Immature natural killer cell (primary cell): ENCODE results near the gene PRDX3. TPM values are rescaled to one million over a fixed set of nuclear protein-coding genes. Genes with fewer than 3 reads are reported as not detected.
"Not testable (repeated sequence)": the region's sequence is repeated elsewhere in the genome, so short reads cannot be mapped to it uniquely, and the experiment has no call there.

Experiments used
- DNase-seq, 3 donors: peaks; one replicate each; pipeline ENCODE4 v3.0.0; 2022; ENCODE audit warnings: mixed read lengths in 1 of 3
- H3K27ac Mint-ChIP-seq, 6 donors: one replicate each; pipeline ENCODE4 v1.8.0; 2020; ENCODE audit warnings: mixed read lengths in 6 of 6, mild to moderate bottlenecking in 5 of 6, inconsistent platforms in 4 of 6, moderate library complexity in 3 of 6
- H3K27me3 Mint-ChIP-seq, 3 donors: one replicate each; pipeline ENCODE4 v1.8.0; 2020 to 2021; ENCODE audit warnings: low read depth in 3 of 3, mild to moderate bottlenecking in 3 of 3, mixed read lengths in 3 of 3, moderate library complexity in 3 of 3, inconsistent platforms in 1 of 3
- H3K36me3 Mint-ChIP-seq, 3 donors: one replicate each; pipeline ENCODE4 v1.8.0; 2020; ENCODE audit warnings: mixed read lengths in 3 of 3, inconsistent platforms in 2 of 3, mild to moderate bottlenecking in 2 of 3
- H3K4me1 Mint-ChIP-seq, 2 donors: one replicate each; pipeline ENCODE4 v1.8.0; 2020; ENCODE audit warnings: inconsistent platforms in 2 of 2, mild to moderate bottlenecking in 2 of 2, mixed read lengths in 2 of 2, moderate library complexity in 1 of 2
- H3K4me3 Mint-ChIP-seq, 5 donors: one replicate each; pipeline ENCODE4 v1.8.0; 2020; ENCODE audit warnings: mild to moderate bottlenecking in 5 of 5, mixed read lengths in 5 of 5, inconsistent platforms in 3 of 5, moderate library complexity in 3 of 5
- H3K9me3 Mint-ChIP-seq, 6 donors: one replicate each; pipeline ENCODE4 v1.8.0; 2020; ENCODE audit warnings: mild to moderate bottlenecking in 6 of 6, mixed read lengths in 6 of 6, inconsistent platforms in 4 of 6, moderate library complexity in 3 of 6
- polyA plus RNA-seq, 3 donors: library from polyadenylated mRNA; unstranded; fragments of 300-500 nt; fragmentation: Illumina TruSeq; gene quantifications; one replicate each; pipeline ENCODE4 v1.2.3, GENCODE V29; 2021

The PRDX3 gene
- polyA plus RNA-seq, 3 donors from 2014 or later: 61.6 to 99.8 (median 76.5) TPM

GRCh38 chr10:119198438-119198837, 19.8 kb upstream of the PRDX3 start:
- Mint-ChIP-seq H3K27ac (peak overlapping the region in 2 of 6 donors; percentile 18 to 52), H3K36me3 (no peaks in the 10 kb centered on the region)

GRCh38 chr10:119197921-119198320, 19.3 kb upstream of the PRDX3 start:
- peak overlapping the region; percentile 7 to 77 (median 35) for H3K27ac Mint-ChIP-seq
- H3K27me3 Mint-ChIP-seq: peaks cover 2 to 6% (median 2%) of the 10 kb centered on the region in 3 donors
- no peaks in the 10 kb centered on the region for H3K9me3 Mint-ChIP-seq
- DNase-seq: no peak
- H3K4me1 Mint-ChIP-seq: peaks cover 14 to 21% of the 10 kb centered on the region in 2 donors
- H3K4me3 Mint-ChIP-seq: peak overlapping the region in 2 of 5 donors; percentile 7 to 64
- no peaks in the 10 kb centered on the region for H3K36me3 Mint-ChIP-seq

More at GRCh38 chr10:119198438-119198837, 19.8 kb upstream of the PRDX3 start:
- Mint-ChIP-seq H3K27me3 (peaks cover 0 to 5% (median 2%) of the 10 kb centered on the region in 3 donors), H3K9me3 (no peaks in the 10 kb centered on the region), H3K4me3 (no peak overlapping the region), H3K4me1 (peaks cover 14 to 21% of the 10 kb centered on the region in 2 donors)
- DNase-seq: no peak

DNA sequence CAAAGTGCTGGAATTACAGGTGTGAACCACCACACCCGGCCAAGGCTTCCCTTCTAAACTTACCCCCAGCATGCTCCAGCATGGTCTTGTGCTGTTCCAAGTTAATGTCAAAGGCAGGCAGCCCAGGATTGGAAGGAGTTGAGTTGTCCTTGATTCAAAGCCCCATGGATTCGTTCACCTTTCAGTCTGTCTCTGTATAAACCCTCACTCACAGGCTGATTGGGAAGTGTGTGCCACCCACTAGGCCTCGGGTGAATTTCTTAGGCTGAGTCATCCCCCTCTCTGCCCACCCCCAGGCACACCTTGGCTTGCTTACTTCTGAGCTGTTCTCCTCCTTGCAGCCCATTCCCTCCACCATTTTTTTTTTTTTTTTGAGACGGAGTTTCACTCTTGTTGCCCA, 13.3 kb upstream of the PRDX3 start:
- no peak overlapping the region for H3K4me3 Mint-ChIP-seq
- H3K4me1 Mint-ChIP-seq: peaks cover 12 to 13% of the 10 kb centered on the region in 2 donors
- H3K27me3 Mint-ChIP-seq: peaks cover under 1 to 4% (median 4%) of the 10 kb centered on the region in 3 donors
- no peaks in the 10 kb centered on the region for H3K9me3 Mint-ChIP-seq
- H3K36me3 Mint-ChIP-seq: peaks cover 0 to 4% (median 0%) of the 10 kb centered on the region in 3 donors
- no peak for DNase-seq
- H3K27ac Mint-ChIP-seq: no peak overlapping the region

GRCh38 chr10:119190954-119191785, 12.6 kb upstream of the PRDX3 start:
- Mint-ChIP-seq H3K27me3 (peaks cover 2 to 4% (median 4%) of the 10 kb centered on the region in 3 donors), H3K9me3 (no peaks in the 10 kb centered on the region), H3K36me3 (peaks cover 0 to 4% (median 0%) of the 10 kb centered on the region in 3 donors), H3K4me1 (peaks cover 12 to 13% of the 10 kb centered on the region in 2 donors), H3K27ac (no peak overlapping the region), H3K4me3 (no peak overlapping the region)
- DNase-seq: no peak

DNA sequence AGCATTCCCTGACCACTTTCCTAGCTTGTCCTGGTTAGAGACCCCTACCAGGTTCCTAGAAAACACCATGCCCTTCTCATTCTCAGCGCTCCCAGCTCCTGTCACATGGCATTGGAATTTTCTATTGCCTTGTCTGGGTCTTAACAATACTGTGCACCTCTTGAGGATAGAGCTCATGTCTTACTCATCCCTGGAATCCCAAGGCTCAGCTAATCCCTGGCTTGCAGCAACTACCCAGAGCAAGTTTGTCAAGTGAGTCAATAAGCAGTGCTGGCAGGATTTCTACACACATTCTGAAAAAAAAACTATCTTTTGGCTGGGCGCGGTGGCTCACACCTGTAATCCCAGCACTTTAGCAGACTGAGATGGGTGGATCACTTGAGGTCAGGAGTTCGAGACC, 11.7 kb upstream of the PRDX3 start:
- Mint-ChIP-seq H3K27ac (no peak overlapping the region), H3K4me3 (no peak overlapping the region), H3K36me3 (peaks cover 0 to 4% (median 0%) of the 10 kb centered on the region in 3 donors), H3K27me3 (peaks cover 2 to 4% (median 4%) of the 10 kb centered on the region in 3 donors), H3K4me1 (peaks cover 12 to 13% of the 10 kb centered on the region in 2 donors), H3K9me3 (no peaks in the 10 kb centered on the region)
- DNase-seq: no peak

GRCh38 chr10:119189811-119190282, 11.2 kb upstream of the PRDX3 start:
- H3K9me3 Mint-ChIP-seq: no peaks in the 10 kb centered on the region
- peaks cover 2 to 4% (median 4%) of the 10 kb centered on the region in 3 donors for H3K27me3 Mint-ChIP-seq
- peaks cover 12 to 13% of the 10 kb centered on the region in 2 donors for H3K4me1 Mint-ChIP-seq
- peaks cover 0 to 4% (median 0%) of the 10 kb centered on the region in 3 donors for H3K36me3 Mint-ChIP-seq
- DNase-seq: peak; percentile 31 to 57 (median 38)
- peak overlapping the region in 1 of 6 donors; percentile 44 for H3K27ac Mint-ChIP-seq
- peak overlapping the region in 4 of 5 donors; percentile 1 to 40 (median 8) for H3K4me3 Mint-ChIP-seq

DNA sequence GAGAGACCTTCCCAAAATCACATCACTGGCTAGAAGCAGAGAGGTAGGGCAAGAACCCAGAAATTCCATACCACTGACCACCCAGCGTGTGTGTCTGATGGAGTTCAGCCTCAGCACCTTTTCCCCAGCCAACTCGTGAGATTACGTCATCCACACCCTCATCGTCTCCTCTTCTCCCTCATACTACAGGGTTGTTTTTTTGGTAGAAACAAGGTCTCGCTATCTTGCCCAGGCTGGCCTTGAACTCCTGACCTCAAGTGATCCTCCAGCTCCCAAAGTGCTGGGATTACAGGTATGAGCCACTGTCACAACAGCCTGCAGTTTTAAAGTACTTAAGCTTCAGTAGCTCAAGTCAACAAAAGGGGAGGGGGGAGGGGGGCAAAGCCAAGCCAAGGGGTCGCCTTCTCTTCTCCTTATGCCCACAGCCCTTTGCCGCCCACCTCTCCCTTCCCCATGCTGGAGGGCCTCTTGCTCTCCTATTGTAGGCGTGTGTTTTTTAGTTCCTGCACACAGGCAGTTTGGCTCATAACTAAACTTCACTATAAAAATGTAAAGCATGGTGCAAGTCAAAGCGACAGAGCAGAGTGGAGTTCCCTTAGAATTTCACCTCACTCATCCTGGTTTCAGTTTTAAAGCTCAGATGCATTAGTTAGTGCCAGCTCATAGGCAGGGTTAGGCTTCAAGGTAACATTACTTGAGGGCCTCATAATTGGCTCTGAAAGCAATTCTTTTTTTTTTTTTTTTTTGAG, 5.2 kb upstream of the PRDX3 start:
- H3K36me3 Mint-ChIP-seq: no peaks in the 10 kb centered on the region
- no peak overlapping the region for H3K4me3 Mint-ChIP-seq
- no peaks in the 10 kb centered on the region for H3K9me3 Mint-ChIP-seq
- peaks cover 0 to 5% of the 10 kb centered on the region in 2 donors for H3K4me1 Mint-ChIP-seq
- no peak for DNase-seq
- H3K27me3 Mint-ChIP-seq: peaks cover 0 to 3% (median 2%) of the 10 kb centered on the region in 3 donors
- peak overlapping the region in 3 of 6 donors; percentile 30 to 69 (median 34) for H3K27ac Mint-ChIP-seq

- not testable (repeated sequence) for H3K36me3 Mint-ChIP-seq, DNase-seq, H3K4me3 Mint-ChIP-seq, H3K27me3 Mint-ChIP-seq, H3K9me3 Mint-ChIP-seq
- H3K27ac Mint-ChIP-seq: peak overlapping the region in 1 of 6 donors; percentile 50
- peaks cover 15 to 29% of the 10 kb centered on the region in 2 donors for H3K4me1 Mint-ChIP-seq
Measured at GRCh38 chr10:119180850-119181400, 2.3 kb upstream of the PRDX3 start.

DNA sequence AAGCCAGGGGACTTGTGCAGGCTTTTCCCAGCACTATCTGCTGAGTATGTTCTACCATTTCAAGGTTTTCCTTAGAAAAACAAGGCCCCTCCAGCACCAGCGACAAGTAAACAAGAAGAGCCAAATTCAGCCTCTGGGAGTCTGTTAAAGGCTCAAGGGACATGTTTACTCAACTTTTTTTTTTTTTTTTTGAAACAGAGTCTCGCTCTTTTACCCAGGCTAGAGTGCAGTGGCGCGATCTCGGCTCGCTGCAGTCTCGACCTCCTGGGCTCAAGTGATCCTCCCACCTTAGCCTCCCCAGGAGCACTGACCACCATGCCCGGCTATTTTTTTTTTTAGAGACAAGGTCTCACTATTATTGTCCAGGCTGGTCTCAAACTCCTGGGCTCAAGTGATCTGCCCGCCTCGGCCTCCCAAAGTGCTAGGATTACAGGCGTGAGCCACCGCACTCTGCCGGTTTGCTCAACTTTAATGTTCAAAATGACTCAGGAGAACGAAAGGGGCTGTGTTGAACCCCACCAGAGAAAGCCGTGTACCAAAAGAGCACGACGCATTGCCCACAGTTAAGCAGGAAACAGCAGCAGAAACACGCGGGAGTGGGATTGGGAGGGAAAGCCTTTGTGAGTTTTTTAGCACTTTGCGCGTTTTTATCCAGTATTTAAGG, 772 bp downstream of the PRDX3 start:
- peaks cover 0 to 2% (median 0%) of the 10 kb centered on the region in 6 donors for H3K9me3 Mint-ChIP-seq
- H3K4me3 Mint-ChIP-seq: peak overlapping the region; percentile 92 to 99 (median 95)
- H3K36me3 Mint-ChIP-seq: peaks cover 0 to 5% (median 4%) of the 10 kb centered on the region in 3 donors
- peaks cover 0 to 6% (median 2%) of the 10 kb centered on the region in 3 donors for H3K27me3 Mint-ChIP-seq
- no peak for DNase-seq
- peaks cover 19 to 37% of the 10 kb centered on the region in 2 donors for H3K4me1 Mint-ChIP-seq
- H3K27ac Mint-ChIP-seq: peak overlapping the region; percentile 88 to 95 (median 91)

GRCh38 chr10:119176166-119176565, 2.4 kb downstream of the PRDX3 start:
- H3K4me3 Mint-ChIP-seq: peak overlapping the region in 4 of 5 donors; percentile 5 to 98 (median 24)
- H3K4me1 Mint-ChIP-seq: peaks cover 19 to 37% of the 10 kb centered on the region in 2 donors
- H3K9me3 Mint-ChIP-seq: peaks cover 0 to 2% (median 0%) of the 10 kb centered on the region in 6 donors
- DNase-seq: no peak
- H3K27ac Mint-ChIP-seq: peak overlapping the region in 1 of 6 donors; percentile 57
- H3K36me3 Mint-ChIP-seq: peaks cover 3 to 19% (median 9%) of the 10 kb centered on the region in 3 donors
- H3K27me3 Mint-ChIP-seq: peaks cover 0 to 6% (median 2%) of the 10 kb centered on the region in 3 donors

DNA sequence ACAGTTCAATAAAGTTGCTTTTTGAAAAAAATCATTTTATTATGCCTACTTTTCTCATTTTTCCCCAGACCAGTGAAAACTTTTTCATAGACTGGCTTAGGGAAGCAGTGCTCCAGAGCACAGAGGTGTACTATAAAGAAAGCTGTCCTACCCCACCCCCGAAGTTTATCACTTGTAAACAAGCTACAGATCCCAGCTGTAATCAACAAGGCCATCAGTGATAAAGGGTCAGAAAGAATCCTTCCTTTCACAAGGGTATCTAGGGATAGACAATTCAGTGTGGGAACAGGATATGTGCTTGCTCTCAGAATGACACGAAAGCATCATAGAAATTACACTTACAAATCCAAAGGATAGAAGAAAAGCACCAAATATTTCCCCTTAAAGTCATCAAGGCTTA, 4.5 kb downstream of the PRDX3 start:
- DNase-seq: no peak
- Mint-ChIP-seq H3K36me3 (peaks cover 15 to 28% (median 15%) of the 10 kb centered on the region in 3 donors), H3K27me3 (peaks cover 0 to 6% (median 0%) of the 10 kb centered on the region in 3 donors), H3K4me3 (no peak overlapping the region), H3K27ac (no peak overlapping the region), H3K9me3 (peaks cover 0 to 2% (median 0%) of the 10 kb centered on the region in 6 donors), H3K4me1 (peaks cover 19 to 35% of the 10 kb centered on the region in 2 donors)

DNA sequence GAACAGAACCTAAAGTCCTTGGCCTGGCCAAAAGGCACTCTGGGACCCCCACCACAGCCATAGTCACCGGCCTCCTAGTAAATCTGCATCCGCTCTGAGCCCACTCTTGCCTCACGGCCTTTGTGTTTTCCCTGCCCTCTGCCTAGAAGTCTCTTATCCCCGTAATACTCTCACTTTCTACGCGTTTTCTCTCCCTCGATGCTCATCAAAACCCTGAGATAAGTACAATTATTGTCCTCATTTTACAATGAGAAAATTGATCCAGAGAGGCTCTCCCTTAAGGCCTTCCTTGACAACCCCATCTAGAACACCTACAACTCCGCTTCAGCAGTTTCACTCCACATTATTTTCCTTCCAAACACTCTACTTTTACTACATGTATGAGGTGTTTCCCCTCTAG, 11.6 kb downstream of the PRDX3 start:
- Mint-ChIP-seq H3K36me3 (peaks cover 9 to 23% (median 17%) of the 10 kb centered on the region in 3 donors), H3K9me3 (no peaks in the 10 kb centered on the region), H3K4me1 (peaks cover 16 to 23% of the 10 kb centered on the region in 2 donors), H3K27me3 (peaks cover 0 to 4% (median 2%) of the 10 kb centered on the region in 3 donors), H3K27ac (peak overlapping the region in 5 of 6 donors; percentile 24 to 93 (median 90)), H3K4me3 (peak overlapping the region; percentile 88 to 92 (median 92))
- no peak for DNase-seq

DNA sequence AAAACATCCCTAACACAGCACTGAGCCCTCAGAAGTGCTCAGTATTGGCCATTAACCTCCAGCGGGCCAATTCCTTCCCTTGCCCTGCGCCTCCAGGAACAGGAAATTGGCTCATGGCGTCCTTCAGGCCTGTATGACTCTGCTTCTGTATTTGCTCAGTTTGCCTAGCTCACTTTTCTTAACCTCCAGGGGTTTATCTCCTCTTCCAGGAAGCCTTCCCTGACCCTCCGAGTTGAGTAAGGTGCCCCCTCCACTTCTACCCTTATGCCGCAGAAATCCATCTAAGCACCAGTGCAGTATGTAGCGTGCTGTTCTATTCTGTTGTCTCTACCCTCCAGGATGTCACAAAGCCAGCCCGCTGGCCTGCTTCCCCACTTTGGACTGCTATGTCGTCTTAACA, 12.0 kb downstream of the PRDX3 start:
- peaks cover 9 to 18% (median 14%) of the 10 kb centered on the region in 3 donors for H3K36me3 Mint-ChIP-seq
- H3K27ac Mint-ChIP-seq: peak overlapping the region in 5 of 6 donors; percentile 88 to 94 (median 91)
- H3K4me3 Mint-ChIP-seq: peak overlapping the region; percentile 88 to 92 (median 92)
- DNase-seq: no peak
- peaks cover 16 to 23% of the 10 kb centered on the region in 2 donors for H3K4me1 Mint-ChIP-seq
- no peaks in the 10 kb centered on the region for H3K9me3 Mint-ChIP-seq
- H3K27me3 Mint-ChIP-seq: peaks cover 0 to 4% (median 2%) of the 10 kb centered on the region in 3 donors
